Skeletal muscle tissue (tissue), 4 donors: ENCODE measurements around the gene AHRR. TPM values are rescaled to one million over a fixed set of nuclear protein-coding genes. Genes with fewer than 3 reads are reported as not detected.

Experiments
- H3K27ac ChIP-seq: one replicate; pipeline ENCODE4 v1.7.0; 2013; ENCODE audit warnings: mild to moderate bottlenecking, low read depth, low read length, inconsistent platforms
- H3K27me3 ChIP-seq, 3 donors: one replicate each; pipeline ENCODE4 v1.7.0; 2013; ENCODE audit warnings: low read length in 3 of 3; ENCODE audit not compliant: control insufficient read depth in 3 of 3, insufficient read depth in 3 of 3
- H3K36me3 ChIP-seq, 3 donors: one replicate each; pipeline ENCODE4 v1.7.0; 2013; ENCODE audit warnings: low read length in 3 of 3; ENCODE audit not compliant: control insufficient read depth in 3 of 3, insufficient read depth in 3 of 3
- H3K4me1 ChIP-seq, 3 donors: one replicate each; pipeline ENCODE4 v1.7.0; 2013; ENCODE audit warnings: low read length in 3 of 3, mild to moderate bottlenecking in 3 of 3; ENCODE audit not compliant: control insufficient read depth in 3 of 3, insufficient read depth in 3 of 3
- H3K4me3 ChIP-seq, 3 donors: one replicate each; pipeline ENCODE4 v1.7.0; 2013; ENCODE audit warnings: low read length in 3 of 3
- H3K9ac ChIP-seq, 3 donors: one replicate each; pipeline ENCODE4 v1.7.0; 2013; ENCODE audit warnings: low read length in 3 of 3, mild to moderate bottlenecking in 3 of 3, moderate library complexity in 2 of 3, low read depth in 1 of 3
- H3K9me3 ChIP-seq, 3 donors: one replicate each; pipeline ENCODE4 v1.7.0; 2013; ENCODE audit warnings: low read length in 3 of 3; ENCODE audit not compliant: control insufficient read depth in 3 of 3
- total RNA-seq: library from RNA; depleted of rRNA; stranded (reverse); fragments of >200 nt; gene quantifications from one replicate; pipeline ENCODE4 v1.2.3, GENCODE V29; 2014
- donor health status: Osteomylitis.

The AHRR gene
- total RNA-seq, 1 donor from 2014 or later, result 1.0 TPM

DNA sequence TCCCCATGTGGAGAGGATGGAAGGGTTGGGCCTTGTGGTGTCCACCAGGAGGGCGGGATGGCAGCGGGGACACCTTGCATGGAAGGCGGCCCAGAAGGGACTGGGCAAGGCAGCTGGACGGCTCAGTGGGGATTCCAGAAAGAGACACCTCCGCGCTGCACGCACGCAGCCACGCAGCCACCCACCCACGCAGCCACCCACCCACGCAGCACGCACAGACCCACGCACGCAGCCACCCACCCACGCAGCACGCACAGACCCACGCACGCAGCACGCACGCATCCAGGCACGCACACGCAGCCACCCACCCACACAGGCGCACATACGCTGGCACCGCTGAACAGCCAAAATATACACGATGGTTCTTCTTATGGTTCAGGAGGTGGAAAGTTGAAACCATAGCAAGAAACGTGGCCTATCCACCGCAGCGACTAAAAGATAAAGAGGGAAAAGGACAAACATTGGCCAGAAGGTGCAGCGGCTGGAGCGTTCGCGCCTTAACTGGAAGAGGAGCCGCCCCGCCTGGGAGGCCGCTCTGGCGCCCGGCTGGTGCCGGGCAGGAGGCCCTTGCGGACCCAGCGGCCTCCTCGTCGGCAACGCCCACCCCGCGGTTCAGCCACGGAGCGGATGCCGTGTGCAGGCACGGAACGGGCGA, 99.2 kb downstream of the AHRR start:
- no peak overlapping the region for H3K9ac ChIP-seq
- H3K36me3 ChIP-seq, result no peaks in the 10 kb centered on the region
- no peak overlapping the region for H3K4me3 ChIP-seq
- no peaks in the 10 kb centered on the region for H3K27me3 ChIP-seq
- no peaks in the 10 kb centered on the region for H3K9me3 ChIP-seq
- peaks cover 0 to 5% (median 5%) of the 10 kb centered on the region in 3 donors for H3K4me1 ChIP-seq
- H3K27ac ChIP-seq, result no peak overlapping the region

DNA sequence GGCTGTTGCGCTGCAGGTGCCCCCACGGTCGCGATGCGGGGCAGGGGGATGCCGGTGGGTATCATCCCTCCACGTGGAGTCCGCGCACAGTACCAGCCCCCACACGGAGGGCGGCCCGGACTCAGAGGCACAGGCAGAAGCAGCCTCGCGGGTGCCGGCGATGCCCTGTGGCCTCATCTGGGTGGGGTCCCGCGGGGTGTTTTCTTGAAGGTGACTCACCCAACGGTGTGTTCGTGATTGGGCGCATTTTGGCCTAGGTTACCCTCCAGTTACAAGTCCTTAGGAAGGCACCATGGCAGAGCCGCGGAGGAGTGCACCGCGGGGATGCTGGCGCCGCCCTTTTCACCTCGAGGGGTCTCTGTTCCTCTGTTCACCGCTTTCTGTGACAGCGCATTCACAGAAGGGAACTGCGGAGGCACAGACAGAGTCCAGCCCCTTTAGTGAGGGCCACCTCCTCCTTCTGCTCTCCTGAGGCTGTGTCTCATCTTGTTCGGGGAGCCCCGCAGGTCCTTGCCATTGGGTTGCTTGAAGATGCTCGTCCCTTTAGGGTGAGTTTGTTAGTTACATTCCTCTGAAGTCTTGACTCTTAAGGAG, 99.9 kb downstream of the AHRR start:
- H3K9ac ChIP-seq, result no peak overlapping the region

DNA sequence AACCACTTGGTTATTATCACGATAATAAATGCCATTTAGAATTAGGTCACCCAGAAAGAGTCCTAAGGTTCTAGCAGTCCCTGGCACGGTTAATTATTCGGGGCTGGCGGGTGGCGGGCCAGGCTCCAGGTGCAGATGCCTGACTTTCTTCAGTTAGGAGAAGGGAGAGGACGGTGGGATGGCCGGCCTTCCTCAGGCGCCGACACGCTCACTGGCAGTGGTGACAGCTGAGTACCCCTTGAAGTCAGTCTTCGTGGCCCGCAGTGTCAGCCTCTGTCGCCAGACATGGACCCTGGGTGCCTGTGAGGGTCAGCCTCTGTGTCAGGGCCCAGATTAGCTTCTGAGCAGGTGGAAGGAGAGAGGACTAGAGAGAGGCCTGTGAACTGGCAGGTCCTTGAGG, 100.4 kb downstream of the AHRR start:
- no peaks in the 10 kb centered on the region for H3K9me3 ChIP-seq
- H3K27me3 ChIP-seq, result peaks cover 3% of the 10 kb centered on the region in 3 donors
- H3K4me1 ChIP-seq, result peaks cover 0 to 3% (median 0%) of the 10 kb centered on the region in 3 donors
- H3K27ac ChIP-seq, result no peak overlapping the region
- no peaks in the 10 kb centered on the region for H3K36me3 ChIP-seq
- H3K9ac ChIP-seq, result no peak overlapping the region
- H3K4me3 ChIP-seq, result no peak overlapping the region

More for the DNA sequence above, 99.9 kb downstream of the AHRR start:
- H3K9me3 ChIP-seq, result no peaks in the 10 kb centered on the region
- no peak overlapping the region for H3K27ac ChIP-seq
- peaks cover under 1 to 3% (median under 1%) of the 10 kb centered on the region in 3 donors for H3K27me3 ChIP-seq
- peaks cover 0 to 3% (median 0%) of the 10 kb centered on the region in 3 donors for H3K4me1 ChIP-seq
- H3K36me3 ChIP-seq, result no peaks in the 10 kb centered on the region
- H3K4me3 ChIP-seq, result no peak overlapping the region

DNA sequence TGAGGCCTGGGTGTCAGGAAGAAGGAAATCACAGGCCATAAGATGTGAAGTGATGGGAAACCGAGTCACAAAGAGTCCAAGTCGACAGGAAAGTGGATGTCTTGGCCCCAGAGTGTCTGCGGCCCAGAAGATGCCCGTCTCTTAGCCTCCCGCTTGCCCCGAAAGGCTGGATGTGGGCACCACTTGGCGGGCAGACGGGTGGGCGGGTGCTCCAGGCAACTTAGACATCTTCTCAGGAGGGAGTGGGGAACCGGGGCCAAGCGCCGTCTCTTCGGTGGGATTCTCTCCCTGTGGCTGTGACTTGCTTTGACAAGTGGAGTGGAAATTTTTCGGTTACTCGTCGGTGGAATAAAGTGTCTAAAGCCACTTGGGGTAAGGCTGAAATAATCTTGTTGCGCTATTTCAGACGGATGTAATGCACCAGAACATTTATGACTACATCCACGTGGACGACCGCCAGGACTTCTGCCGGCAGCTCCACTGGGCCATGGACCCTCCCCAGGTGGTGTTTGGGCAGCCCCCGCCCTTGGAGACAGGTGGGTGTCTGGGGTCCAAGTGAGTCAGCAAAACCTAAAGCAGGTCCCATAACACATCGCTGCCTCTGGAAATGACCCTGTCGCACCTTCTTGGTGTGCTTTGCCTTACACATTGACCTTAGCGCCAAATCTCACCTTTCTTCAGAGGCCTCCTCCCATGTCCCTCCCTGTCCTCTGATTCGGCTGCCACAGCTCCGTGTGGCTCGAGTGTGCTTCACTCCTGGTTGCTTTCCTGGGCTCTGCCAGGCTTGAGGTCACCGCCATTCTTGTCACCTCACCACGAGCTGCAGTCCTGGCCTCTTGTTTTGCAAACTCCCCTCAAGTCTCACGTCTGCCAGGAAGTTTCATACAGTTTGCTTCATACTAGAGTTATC, 101.1 kb downstream of the AHRR start:
- Histone ChIP-seq H3K9ac (no peak overlapping the region), H3K4me3 (no peak overlapping the region), H3K27me3 (peaks cover 3% of the 10 kb centered on the region in 3 donors), H3K4me1 (peaks cover 0 to 3% (median 0%) of the 10 kb centered on the region in 3 donors), H3K27ac (no peak overlapping the region), H3K9me3 (no peaks in the 10 kb centered on the region), H3K36me3 (no peaks in the 10 kb centered on the region)

DNA sequence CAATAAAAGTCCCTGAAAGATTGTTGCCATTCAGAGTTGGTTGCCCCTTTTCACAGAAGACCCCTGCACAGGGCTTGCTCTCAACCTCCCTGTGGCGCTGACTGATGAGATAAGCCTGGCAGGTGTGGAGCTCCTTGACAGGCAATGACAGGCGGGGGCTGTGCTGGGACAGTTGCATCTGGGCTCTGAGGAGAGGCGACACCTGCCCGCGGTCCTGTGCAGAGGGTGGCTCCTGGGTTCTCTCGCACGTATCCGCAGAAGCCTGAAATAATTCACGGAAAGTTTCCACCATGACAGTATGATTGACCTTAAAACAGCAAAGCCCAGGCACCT, 101.7 kb downstream of the AHRR start:
- Histone ChIP-seq H3K36me3 (no peaks in the 10 kb centered on the region), H3K9ac (no peak overlapping the region), H3K27ac (no peak overlapping the region), H3K9me3 (no peaks in the 10 kb centered on the region), H3K4me3 (no peak overlapping the region), H3K4me1 (peaks cover 0 to 3% (median 0%) of the 10 kb centered on the region in 3 donors), H3K27me3 (peaks cover 3 to 7% (median 5%) of the 10 kb centered on the region in 3 donors)

DNA sequence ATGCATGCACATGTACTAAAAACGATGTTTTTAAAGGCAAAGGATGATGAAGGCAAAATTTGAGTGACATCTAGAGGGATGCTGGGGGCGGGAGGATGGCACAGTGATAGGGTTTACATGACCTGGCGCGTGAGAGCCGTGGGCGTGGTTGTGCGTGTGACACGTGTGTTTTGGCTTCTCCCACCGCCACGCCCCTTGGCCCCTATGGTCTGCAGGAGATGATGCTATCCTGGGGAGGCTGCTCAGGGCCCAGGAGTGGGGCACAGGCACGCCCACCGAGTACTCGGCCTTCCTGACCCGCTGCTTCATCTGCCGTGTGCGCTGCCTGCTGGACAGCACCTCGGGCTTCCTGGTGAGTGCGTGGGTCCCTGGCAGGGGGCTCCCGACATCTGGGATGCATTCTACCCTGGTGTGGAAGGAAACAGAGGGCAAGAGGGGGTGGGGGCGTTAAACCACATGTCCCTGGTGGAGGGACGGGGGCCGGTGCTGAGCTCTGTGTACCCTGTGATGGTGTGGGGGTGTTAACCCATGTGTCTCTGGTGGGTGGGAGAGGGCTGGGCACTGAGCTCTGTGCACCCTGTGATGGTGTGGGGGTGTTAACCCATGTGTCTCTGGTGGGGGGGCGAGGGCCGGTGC, 102.2 kb downstream of the AHRR start:
- Histone ChIP-seq H3K4me3 (no peak overlapping the region), H3K36me3 (no peaks in the 10 kb centered on the region), H3K4me1 (no peaks in the 10 kb centered on the region), H3K27ac (no peak overlapping the region), H3K27me3 (peaks cover 3 to 9% (median 7%) of the 10 kb centered on the region in 3 donors), H3K9ac (no peak overlapping the region), H3K9me3 (no peaks in the 10 kb centered on the region)

DNA sequence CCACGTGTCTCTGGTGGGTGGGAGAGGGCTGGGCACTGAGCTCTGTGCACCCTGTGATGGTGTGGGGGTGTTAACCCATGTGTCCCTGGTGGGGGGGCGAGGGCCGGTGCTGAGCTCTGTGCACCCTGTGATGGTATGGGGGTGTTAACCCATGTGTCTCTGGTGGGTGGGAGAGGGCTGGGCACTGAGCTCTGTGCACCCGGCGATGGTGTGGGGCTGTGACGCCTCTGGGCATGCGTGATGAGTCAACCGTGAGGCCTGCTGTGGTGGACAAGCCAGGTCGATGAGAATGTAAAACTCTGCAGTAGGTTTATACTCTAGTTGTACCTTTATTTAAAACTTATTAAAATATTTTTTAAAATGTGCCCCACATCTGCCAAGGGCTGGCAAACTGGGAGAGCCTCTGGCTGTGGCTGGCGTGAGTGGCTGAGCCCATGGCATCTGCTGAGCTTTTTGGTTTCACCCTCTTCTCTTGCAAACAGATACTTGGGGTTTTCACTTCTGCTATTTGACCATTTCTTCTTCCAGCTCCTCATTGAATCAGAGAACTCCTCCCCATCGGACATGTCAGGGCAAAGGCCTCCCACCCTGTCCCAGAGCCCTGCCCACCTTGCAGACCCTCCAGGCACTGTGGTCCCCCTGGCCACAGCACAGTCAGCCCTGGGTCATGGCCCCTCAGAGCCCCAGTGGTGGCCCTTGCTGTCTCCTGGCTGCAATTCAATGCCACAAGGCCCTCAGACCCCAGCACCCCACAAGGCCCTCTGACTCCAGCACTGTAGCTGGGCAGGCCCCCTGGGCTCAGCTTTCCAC, 103.0 kb downstream of the AHRR start:
- no peaks in the 10 kb centered on the region for H3K36me3 ChIP-seq
- no peaks in the 10 kb centered on the region for H3K9me3 ChIP-seq
- H3K4me1 ChIP-seq, result no peaks in the 10 kb centered on the region
- peaks cover 3 to 9% (median 7%) of the 10 kb centered on the region in 3 donors for H3K27me3 ChIP-seq
- H3K4me3 ChIP-seq, result no peak overlapping the region
- no peak overlapping the region for H3K27ac ChIP-seq
- no peak overlapping the region for H3K9ac ChIP-seq

DNA sequence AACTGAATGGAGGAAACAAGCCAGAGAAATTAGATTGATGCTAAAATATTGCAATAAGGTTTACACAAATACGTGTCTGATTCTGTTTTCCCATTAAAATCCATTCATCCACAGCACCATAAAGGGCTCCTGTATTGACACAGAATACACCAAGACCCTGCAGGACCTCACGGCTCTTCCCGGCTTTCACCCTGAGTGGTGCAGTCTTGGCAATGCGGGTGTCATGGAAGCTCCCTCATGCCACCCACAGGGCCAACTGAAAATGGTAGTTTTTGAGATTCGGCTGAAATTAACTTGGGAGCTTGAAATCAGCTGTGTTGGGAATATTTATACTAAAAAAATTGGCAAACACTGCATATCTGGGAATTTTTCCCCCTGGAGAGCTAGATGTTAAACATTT, 104.2 kb downstream of the AHRR start:
- Histone ChIP-seq H3K9me3 (no peaks in the 10 kb centered on the region), H3K27ac (no peak overlapping the region), H3K9ac (no peak overlapping the region), H3K4me1 (peaks cover 0 to 4% (median 0%) of the 10 kb centered on the region in 3 donors), H3K36me3 (no peaks in the 10 kb centered on the region), H3K27me3 (peaks cover 13 to 20% (median 13%) of the 10 kb centered on the region in 3 donors), H3K4me3 (no peak overlapping the region)

DNA sequence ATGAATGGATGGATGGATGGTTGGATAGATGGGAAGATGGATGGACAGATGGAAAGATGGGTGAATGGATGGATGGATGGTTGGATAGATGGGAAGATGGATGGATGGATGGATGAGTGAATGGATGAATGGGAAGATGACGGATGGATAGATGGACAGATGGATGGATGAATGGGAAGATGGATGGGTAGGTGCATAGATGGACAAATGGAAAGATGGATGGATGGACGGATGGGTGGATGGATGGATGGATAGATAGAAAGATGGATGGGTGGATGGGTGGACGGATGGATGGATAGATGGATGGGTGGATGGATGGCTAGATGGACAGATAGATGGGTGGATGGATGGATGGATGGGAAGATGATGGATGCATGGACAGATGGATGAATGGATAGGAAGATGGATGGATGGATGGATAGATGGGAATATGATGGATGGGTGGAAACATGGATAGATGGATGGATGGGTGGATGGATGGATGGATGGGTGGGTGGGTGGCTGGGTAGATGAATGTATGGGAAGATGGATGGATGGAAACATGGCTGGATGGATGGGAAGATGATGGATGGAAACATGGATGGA, 105.0 kb downstream of the AHRR start:
- no peak overlapping the region for H3K27ac ChIP-seq
- H3K4me1 ChIP-seq, result peaks cover 0 to 4% (median 0%) of the 10 kb centered on the region in 3 donors
- no peaks in the 10 kb centered on the region for H3K36me3 ChIP-seq
- H3K27me3 ChIP-seq, result peaks cover 13 to 26% (median 13%) of the 10 kb centered on the region in 3 donors
- H3K9me3 ChIP-seq, result no peaks in the 10 kb centered on the region
- H3K4me3 ChIP-seq, result no peak overlapping the region
- H3K9ac ChIP-seq, result no peak overlapping the region
